Suppressor macrophage treated with lipopolysaccharide for 1 hour (primary cell): Measurements from ENCODE around the gene SPN.
A peak's percentile ranks its signal among the peaks of the same experiment; 100 is the strongest.
"Not testable (repeated sequence)": the region's sequence is repeated elsewhere in the genome, so short reads cannot be mapped to it uniquely, and the experiment has no call there.

ENCODE experiments used
- DNase-seq, 3 donors: peaks; one replicate each; pipeline ENCODE4 v3.0.0-alpha.2; 2020 to 2022

Gene SPN

GRCh38 chr16:29678691-29679267 lies 15.7 kb downstream of the SPN start, which contains the start of gene QPRT:
TSS of gene QPRT (plus strand) at chr16:29679180. CDS start at chr16:29679198, 18 bp downstream.
- DNase-seq, result peak in 1 of 3 donors; percentile 58

- DNase-seq, result no peak
Measured at GRCh38 chr16:29680180-29680598, 17.1 kb downstream of the SPN start.

- peak in 1 of 3 donors; percentile 32 for DNase-seq
Measured at GRCh38 chr16:29683543-29684090, 20.6 kb downstream of the SPN start.

- DNase-seq, result peak in 2 of 3 donors; percentile 42 to 53
Measured at GRCh38 chr16:29684679-29685078, 21.6 kb downstream of the SPN start.

GRCh38 chr16:29686740-29687332 lies 23.8 kb downstream of the SPN start:
- DNase-seq, result peak in 1 of 3 donors; percentile 31

GRCh38 chr16:29687755-29688154 lies 24.7 kb downstream of the SPN start:
- no peak for DNase-seq

- DNase-seq, result no peak
Measured at GRCh38 chr16:29688172-29688571, 25.1 kb downstream of the SPN start.

- not testable (repeated sequence) for DNase-seq
Measured at GRCh38 chr16:29689490-29690351, 26.7 kb downstream of the SPN start.

- DNase-seq, result not testable (repeated sequence)
Measured at GRCh38 chr16:29692606-29693005, 29.6 kb downstream of the SPN start.

- no peak for DNase-seq
Measured at GRCh38 chr16:29694384-29695195, 31.5 kb downstream of the SPN start.

GRCh38 chr16:29695675-29696074 lies 32.6 kb downstream of the SPN start:
- DNase-seq, result not testable (repeated sequence)

GRCh38 chr16:29696881-29697331 lies 33.9 kb downstream of the SPN start:
- no peak for DNase-seq

- DNase-seq, result no peak
Measured at GRCh38 chr16:29697391-29697790, 34.3 kb downstream of the SPN start.

- DNase-seq, result no peak
Measured at GRCh38 chr16:29698042-29698441, 35.0 kb downstream of the SPN start.

- DNase-seq, result no peak
Measured at GRCh38 chr16:29698484-29699323, 35.7 kb downstream of the SPN start.

GRCh38 chr16:29699324-29700219 lies 36.5 kb downstream of the SPN start:
- peak; percentile 35 to 53 (median 42) for DNase-seq

GRCh38 chr16:29700253-29700987 lies 37.4 kb downstream of the SPN start:
- peak; percentile 80 to 87 (median 86) for DNase-seq

- DNase-seq, result no peak
Measured at GRCh38 chr16:29701214-29701555, 38.1 kb downstream of the SPN start.

GRCh38 chr16:29702269-29702668 lies 39.2 kb downstream of the SPN start:
- DNase-seq, result no peak

GRCh38 chr16:29705030-29705429 lies 42.0 kb downstream of the SPN start:
- DNase-seq, result no peak
